ENCODE results near the gene RABGAP1L.
"Not testable (repeated sequence)": the region's sequence is repeated elsewhere in the genome, so short reads cannot be mapped to it uniquely, and the experiment has no call there.

The RABGAP1L gene

DNA sequence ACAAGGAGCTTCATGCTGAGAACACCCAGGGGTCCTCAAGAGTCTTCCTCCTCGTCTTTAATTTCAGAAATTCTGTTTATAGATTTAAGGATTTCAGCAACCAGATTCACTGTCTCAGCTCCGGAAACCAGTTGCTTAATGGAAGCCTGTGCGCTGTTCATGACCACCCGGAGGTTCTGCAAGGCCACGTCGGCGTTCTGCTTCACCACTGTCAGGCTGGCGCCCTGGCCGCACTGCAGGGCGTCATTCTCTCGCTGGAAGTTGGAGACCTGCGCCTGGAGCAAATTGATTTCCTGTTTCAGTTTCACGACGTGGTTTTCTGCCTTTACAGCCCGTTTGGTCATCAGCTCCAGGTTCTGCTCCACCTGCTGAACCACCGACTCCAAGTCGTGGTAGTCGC lies 885.3 kb downstream of the RABGAP1L start:
- not testable (repeated sequence) for DNase-seq (ENCODE audit: low spot score)

All from germinal center (tissue), 1 donor.